ENCODE data around the gene PLEKHA8.

PLEKHA8 gene

GRCh38 chr7:30062587-30062986, 34.4 kb downstream of the PLEKHA8 start:
- Mint-ChIP-seq H3K27me3 (ENCODE audit: low read depth) (no peaks in the 10 kb centered on the region), H3K4me3 (no peak overlapping the region), H3K9me3 (no peaks in the 10 kb centered on the region), H3K36me3 (ENCODE audit: low read depth) (peaks cover 3% of the 10 kb centered on the region), H3K4me1 (ENCODE audit: low read depth) (no peaks in the 10 kb centered on the region), H3K27ac (no peak overlapping the region)
- no peak for DNase-seq (ENCODE audit: low spot score)

DNA sequence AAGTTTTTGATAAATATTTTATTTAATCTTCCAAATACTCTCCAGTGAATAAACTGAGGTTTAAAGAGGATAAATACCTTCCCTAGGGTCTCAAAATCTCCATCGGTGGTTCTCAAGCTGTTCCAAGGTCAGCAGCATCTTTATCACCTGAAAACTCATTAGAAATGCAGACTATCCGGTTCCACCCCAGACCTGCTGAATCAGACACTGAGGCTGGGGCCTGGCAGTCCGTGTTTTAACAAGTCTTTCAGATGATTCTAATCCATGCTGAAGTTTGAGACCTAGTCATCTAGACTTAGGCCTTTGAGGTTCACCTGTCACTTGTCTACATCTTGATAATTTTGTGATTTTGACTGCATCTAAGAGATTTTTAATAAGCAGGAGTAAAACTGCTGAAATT, 37.5 kb downstream of the PLEKHA8 start:
- Mint-ChIP-seq H3K27ac (no peak overlapping the region), H3K27me3 (ENCODE audit: low read depth) (no peaks in the 10 kb centered on the region), H3K36me3 (ENCODE audit: low read depth) (peaks cover 3% of the 10 kb centered on the region), H3K4me1 (ENCODE audit: low read depth) (no peaks in the 10 kb centered on the region), H3K4me3 (no peak overlapping the region), H3K9me3 (no peaks in the 10 kb centered on the region)
- DNase-seq (ENCODE audit: low spot score) = no peak

DNA sequence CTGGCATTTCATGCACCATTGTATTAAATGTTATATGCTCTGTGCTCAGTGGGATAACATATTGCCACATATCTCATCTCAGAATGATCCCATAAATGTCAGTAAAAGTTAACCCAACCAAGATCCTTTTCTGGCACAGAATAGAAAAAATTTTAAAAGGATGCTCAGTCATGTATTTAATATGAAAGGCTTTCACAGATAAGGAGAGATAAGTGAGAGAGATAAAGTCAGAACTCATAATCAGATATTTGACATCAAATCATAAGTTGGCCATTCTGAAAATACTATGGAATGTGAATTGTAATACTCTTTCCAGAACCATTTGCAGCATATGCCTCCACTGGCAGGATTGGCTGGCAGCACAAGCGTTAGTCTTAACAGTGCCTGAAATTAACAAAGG, 38.5 kb downstream of the PLEKHA8 start:
- H3K27ac Mint-ChIP-seq = no peak overlapping the region
- no peak overlapping the region for H3K4me3 Mint-ChIP-seq
- H3K27me3 Mint-ChIP-seq (ENCODE audit: low read depth) = no peaks in the 10 kb centered on the region
- H3K9me3 Mint-ChIP-seq = no peaks in the 10 kb centered on the region
- peaks cover 3% of the 10 kb centered on the region for H3K36me3 Mint-ChIP-seq (ENCODE audit: low read depth)
- H3K4me1 Mint-ChIP-seq (ENCODE audit: low read depth) = no peaks in the 10 kb centered on the region
- DNase-seq (ENCODE audit: low spot score) = no peak

DNA sequence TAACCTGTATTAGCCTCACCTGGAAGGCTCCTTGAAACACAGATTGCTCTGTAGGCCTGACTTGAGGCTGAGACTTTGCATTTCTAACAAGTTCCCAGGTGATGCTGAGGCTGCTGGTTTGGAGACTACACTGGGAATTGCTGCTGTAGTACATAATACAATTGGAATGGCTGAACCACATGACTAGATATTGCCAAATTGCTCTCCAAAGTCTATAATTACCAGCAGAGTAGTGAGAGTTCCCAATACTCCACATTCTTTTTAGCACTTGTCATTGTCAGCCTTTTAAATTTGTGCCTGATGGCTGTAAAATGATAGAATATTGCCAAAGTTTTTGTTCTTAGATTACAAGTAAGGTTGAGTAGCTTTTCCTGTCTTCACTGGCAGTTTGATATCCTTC, 39.9 kb downstream of the PLEKHA8 start:
- no peak overlapping the region for H3K27ac Mint-ChIP-seq
- H3K36me3 Mint-ChIP-seq (ENCODE audit: low read depth) = peaks cover 3% of the 10 kb centered on the region
- no peak overlapping the region for H3K4me3 Mint-ChIP-seq
- H3K27me3 Mint-ChIP-seq (ENCODE audit: low read depth) = no peaks in the 10 kb centered on the region
- DNase-seq (ENCODE audit: low spot score) = no peak
- H3K9me3 Mint-ChIP-seq = no peaks in the 10 kb centered on the region
- H3K4me1 Mint-ChIP-seq (ENCODE audit: low read depth) = no peaks in the 10 kb centered on the region

DNA sequence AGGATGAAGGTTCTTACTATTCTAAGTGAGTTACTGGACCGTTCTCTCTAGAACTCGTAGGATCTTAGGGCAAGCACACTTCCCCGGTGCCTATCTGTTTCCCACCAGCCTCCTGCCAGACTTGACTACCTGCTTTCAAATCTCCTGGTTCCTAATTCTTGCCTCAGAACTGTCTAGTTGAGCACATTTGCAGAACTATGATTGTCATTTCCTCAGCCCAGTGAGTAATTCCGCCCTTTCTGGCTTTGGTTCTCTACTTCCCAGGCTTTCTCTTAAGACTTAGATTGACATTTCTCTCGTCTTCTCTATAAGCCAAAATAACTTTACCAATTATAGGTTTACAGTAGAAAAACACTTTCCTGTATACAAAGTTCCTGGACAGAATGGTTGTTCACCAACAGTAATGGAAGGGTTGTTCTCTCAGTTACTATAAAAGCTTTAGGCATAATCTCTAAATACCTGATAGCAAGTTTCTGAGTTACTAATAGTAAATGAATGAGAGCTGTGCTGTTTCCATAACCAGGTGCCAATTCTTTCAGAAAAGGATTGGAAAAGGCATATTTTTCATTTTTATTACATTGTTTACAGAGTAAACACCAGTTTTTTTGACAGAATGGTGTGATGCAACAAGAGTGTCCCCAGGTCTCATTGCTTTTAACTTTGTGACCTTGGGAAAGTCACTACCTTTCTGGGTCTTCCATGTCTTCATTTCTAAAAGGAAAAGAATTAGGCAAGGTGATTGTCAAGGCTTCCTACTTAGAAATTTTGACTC, 41.1 kb downstream of the PLEKHA8 start:
- no peak for DNase-seq (ENCODE audit: low spot score)
- H3K27ac Mint-ChIP-seq = no peak overlapping the region
- H3K4me3 Mint-ChIP-seq = no peak overlapping the region
- H3K4me1 Mint-ChIP-seq (ENCODE audit: low read depth) = no peaks in the 10 kb centered on the region
- H3K36me3 Mint-ChIP-seq (ENCODE audit: low read depth) = peaks cover 3% of the 10 kb centered on the region
- H3K27me3 Mint-ChIP-seq (ENCODE audit: low read depth) = no peaks in the 10 kb centered on the region
- no peaks in the 10 kb centered on the region for H3K9me3 Mint-ChIP-seq

DNA sequence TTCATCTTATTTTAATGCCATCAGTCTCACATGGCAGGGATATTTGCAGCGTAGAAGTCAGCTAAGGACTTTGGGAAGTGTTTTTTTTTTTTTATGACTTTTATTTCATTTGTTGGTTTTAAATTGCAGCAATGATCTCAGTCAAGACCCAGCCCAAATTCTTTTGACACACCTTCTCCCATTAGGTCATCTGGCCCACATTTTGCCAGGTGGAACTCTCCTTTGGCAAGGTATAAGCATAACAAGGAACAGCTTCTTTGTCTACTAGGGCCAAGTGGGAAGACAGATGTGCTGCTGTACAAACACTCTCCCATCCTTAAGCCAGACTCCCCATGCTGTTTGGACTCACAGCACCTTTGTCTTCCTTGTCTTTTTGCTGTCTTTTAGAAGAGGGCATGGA, 41.8 kb downstream of the PLEKHA8 start:
- Mint-ChIP-seq H3K9me3 (no peaks in the 10 kb centered on the region), H3K27ac (no peak overlapping the region), H3K36me3 (ENCODE audit: low read depth) (peaks cover 3% of the 10 kb centered on the region), H3K4me3 (no peak overlapping the region), H3K27me3 (ENCODE audit: low read depth) (no peaks in the 10 kb centered on the region), H3K4me1 (ENCODE audit: low read depth) (no peaks in the 10 kb centered on the region)
- no peak for DNase-seq (ENCODE audit: low spot score)

- no peaks in the 10 kb centered on the region for H3K4me1 Mint-ChIP-seq (ENCODE audit: low read depth)
- no peak overlapping the region for H3K27ac Mint-ChIP-seq
- no peaks in the 10 kb centered on the region for H3K27me3 Mint-ChIP-seq (ENCODE audit: low read depth)
- no peak for DNase-seq (ENCODE audit: low spot score)
- H3K9me3 Mint-ChIP-seq = no peaks in the 10 kb centered on the region
- no peak overlapping the region for H3K4me3 Mint-ChIP-seq
- H3K36me3 Mint-ChIP-seq (ENCODE audit: low read depth) = peaks cover 3% of the 10 kb centered on the region
Observed at GRCh38 chr7:30072735-30073134, 44.5 kb downstream of the PLEKHA8 start.

GRCh38 chr7:30074422-30075030, 46.3 kb downstream of the PLEKHA8 start:
- Mint-ChIP-seq H3K36me3 (ENCODE audit: low read depth) (peaks cover 3% of the 10 kb centered on the region), H3K27me3 (ENCODE audit: low read depth) (no peaks in the 10 kb centered on the region), H3K4me3 (no peak overlapping the region), H3K4me1 (ENCODE audit: low read depth) (no peaks in the 10 kb centered on the region), H3K27ac (no peak overlapping the region), H3K9me3 (no peaks in the 10 kb centered on the region)
- DNase-seq (ENCODE audit: low spot score) = no peak

DNA sequence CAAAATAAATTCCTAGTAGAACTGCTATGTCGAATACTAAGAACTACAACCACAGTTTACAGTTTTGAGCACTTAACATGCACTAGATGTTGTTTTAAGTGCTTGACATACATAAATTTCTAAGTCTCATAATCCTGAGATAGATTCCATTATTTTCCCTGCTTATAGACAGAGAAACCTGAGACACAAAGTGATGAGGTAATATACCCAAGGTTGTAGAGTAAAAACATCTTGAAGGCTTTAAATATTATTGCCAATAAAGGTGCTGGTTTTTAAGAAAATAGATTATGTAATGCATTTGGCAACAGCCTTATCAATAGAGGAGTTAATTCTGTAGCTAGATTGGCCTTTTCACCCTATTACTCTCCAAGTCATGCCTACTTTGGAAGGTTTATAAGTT, 48.2 kb downstream of the PLEKHA8 start:
- DNase-seq (ENCODE audit: low spot score) = no peak
- Mint-ChIP-seq H3K4me3 (no peak overlapping the region), H3K36me3 (ENCODE audit: low read depth) (no peaks in the 10 kb centered on the region), H3K9me3 (no peaks in the 10 kb centered on the region), H3K27ac (no peak overlapping the region), H3K4me1 (ENCODE audit: low read depth) (no peaks in the 10 kb centered on the region), H3K27me3 (ENCODE audit: low read depth) (no peaks in the 10 kb centered on the region)

DNA sequence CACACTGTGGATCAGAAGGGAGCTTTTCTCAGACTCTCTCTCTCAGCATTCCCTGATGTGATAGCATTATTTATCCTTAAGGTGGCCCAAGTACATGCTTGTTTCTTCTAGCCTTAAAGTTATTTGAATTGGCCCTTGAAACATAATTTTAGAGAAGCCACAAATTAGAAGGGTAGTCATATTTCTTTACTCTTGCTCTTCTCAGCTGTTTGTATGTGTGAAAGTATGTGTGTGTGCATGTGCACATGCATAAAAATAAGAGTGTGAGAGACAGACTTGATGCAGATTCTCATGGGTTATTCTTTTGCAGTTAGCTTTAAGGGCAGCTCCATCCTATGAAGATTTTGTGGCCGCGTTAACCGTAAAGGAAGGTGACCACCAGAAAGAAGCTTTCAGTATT, 50.1 kb downstream of the PLEKHA8 start:
- H3K27ac Mint-ChIP-seq = no peak overlapping the region
- H3K9me3 Mint-ChIP-seq = no peaks in the 10 kb centered on the region
- no peak overlapping the region for H3K4me3 Mint-ChIP-seq
- H3K27me3 Mint-ChIP-seq (ENCODE audit: low read depth) = no peaks in the 10 kb centered on the region
- no peaks in the 10 kb centered on the region for H3K4me1 Mint-ChIP-seq (ENCODE audit: low read depth)
- H3K36me3 Mint-ChIP-seq (ENCODE audit: low read depth) = no peaks in the 10 kb centered on the region
- DNase-seq (ENCODE audit: low spot score) = no peak

- no peak overlapping the region for H3K4me3 Mint-ChIP-seq
- H3K27me3 Mint-ChIP-seq (ENCODE audit: low read depth) = no peaks in the 10 kb centered on the region
- H3K9me3 Mint-ChIP-seq = no peaks in the 10 kb centered on the region
- no peak overlapping the region for H3K27ac Mint-ChIP-seq
- no peaks in the 10 kb centered on the region for H3K36me3 Mint-ChIP-seq (ENCODE audit: low read depth)
- H3K4me1 Mint-ChIP-seq (ENCODE audit: low read depth) = no peaks in the 10 kb centered on the region
- no peak for DNase-seq (ENCODE audit: low spot score)
Observed at GRCh38 chr7:30079880-30080279, 51.7 kb downstream of the PLEKHA8 start.

- Mint-ChIP-seq H3K4me3 (no peak overlapping the region), H3K27me3 (ENCODE audit: low read depth) (no peaks in the 10 kb centered on the region), H3K9me3 (no peaks in the 10 kb centered on the region), H3K4me1 (ENCODE audit: low read depth) (no peaks in the 10 kb centered on the region), H3K36me3 (ENCODE audit: low read depth) (no peaks in the 10 kb centered on the region), H3K27ac (no peak overlapping the region)
- DNase-seq (ENCODE audit: low spot score) = no peak
Observed at GRCh38 chr7:30080818-30081217, 52.6 kb downstream of the PLEKHA8 start.

GRCh38 chr7:30082686-30083085, 54.5 kb downstream of the PLEKHA8 start:
- Mint-ChIP-seq H3K4me1 (ENCODE audit: low read depth) (no peaks in the 10 kb centered on the region), H3K4me3 (no peak overlapping the region), H3K9me3 (no peaks in the 10 kb centered on the region), H3K36me3 (ENCODE audit: low read depth) (no peaks in the 10 kb centered on the region), H3K27ac (no peak overlapping the region), H3K27me3 (ENCODE audit: low read depth) (no peaks in the 10 kb centered on the region)
- DNase-seq (ENCODE audit: low spot score) = no peak

- no peaks in the 10 kb centered on the region for H3K36me3 Mint-ChIP-seq (ENCODE audit: low read depth)
- H3K27ac Mint-ChIP-seq = no peak overlapping the region
- H3K4me1 Mint-ChIP-seq (ENCODE audit: low read depth) = no peaks in the 10 kb centered on the region
- no peaks in the 10 kb centered on the region for H3K9me3 Mint-ChIP-seq
- no peaks in the 10 kb centered on the region for H3K27me3 Mint-ChIP-seq (ENCODE audit: low read depth)
- no peak for DNase-seq (ENCODE audit: low spot score)
- no peak overlapping the region for H3K4me3 Mint-ChIP-seq
Observed at GRCh38 chr7:30083334-30083733, 55.1 kb downstream of the PLEKHA8 start.

GRCh38 chr7:30084212-30084611, 56.0 kb downstream of the PLEKHA8 start:
- no peaks in the 10 kb centered on the region for H3K9me3 Mint-ChIP-seq
- no peak overlapping the region for H3K27ac Mint-ChIP-seq
- H3K27me3 Mint-ChIP-seq (ENCODE audit: low read depth) = no peaks in the 10 kb centered on the region
- no peaks in the 10 kb centered on the region for H3K4me1 Mint-ChIP-seq (ENCODE audit: low read depth)
- no peaks in the 10 kb centered on the region for H3K36me3 Mint-ChIP-seq (ENCODE audit: low read depth)
- no peak for DNase-seq (ENCODE audit: low spot score)
- no peak overlapping the region for H3K4me3 Mint-ChIP-seq

All from T-helper 2 cell treated with Interferon-gamma antibody and Interleukin-4, amounts not matched to agents 5 μg/mL and 100 μg/mL, for 36 hours (primary cell).